GM19025 (cell line): ENCODE data around the gene PTEN.
"Not testable (repeated sequence)": the region's sequence is repeated elsewhere in the genome, so short reads cannot be mapped to it uniquely, and the experiment has no call there.

Source experiments
- ATAC-seq: cut with Tn5 transposase; IDR thresholded peaks from one replicate; pipeline ENCODE4 v1.9.1; 2021; ENCODE audit warnings: mild to moderate bottlenecking, low read depth, moderate library complexity; ENCODE audit not compliant: unreplicated experiment

PTEN gene

GRCh38 chr10:87863053-87863943, at the start of gene PTEN, which contains the start of gene KLLN:
Gene PTEN (plus strand): TSS chr10:87863625. CDS start chr10:87864470, 845 bp downstream.
Gene KLLN (minus strand): TSS chr10:87863533. CDS start chr10:87862487, 1,046 bp downstream.
- ATAC-seq = peak; percentile 41

DNA sequence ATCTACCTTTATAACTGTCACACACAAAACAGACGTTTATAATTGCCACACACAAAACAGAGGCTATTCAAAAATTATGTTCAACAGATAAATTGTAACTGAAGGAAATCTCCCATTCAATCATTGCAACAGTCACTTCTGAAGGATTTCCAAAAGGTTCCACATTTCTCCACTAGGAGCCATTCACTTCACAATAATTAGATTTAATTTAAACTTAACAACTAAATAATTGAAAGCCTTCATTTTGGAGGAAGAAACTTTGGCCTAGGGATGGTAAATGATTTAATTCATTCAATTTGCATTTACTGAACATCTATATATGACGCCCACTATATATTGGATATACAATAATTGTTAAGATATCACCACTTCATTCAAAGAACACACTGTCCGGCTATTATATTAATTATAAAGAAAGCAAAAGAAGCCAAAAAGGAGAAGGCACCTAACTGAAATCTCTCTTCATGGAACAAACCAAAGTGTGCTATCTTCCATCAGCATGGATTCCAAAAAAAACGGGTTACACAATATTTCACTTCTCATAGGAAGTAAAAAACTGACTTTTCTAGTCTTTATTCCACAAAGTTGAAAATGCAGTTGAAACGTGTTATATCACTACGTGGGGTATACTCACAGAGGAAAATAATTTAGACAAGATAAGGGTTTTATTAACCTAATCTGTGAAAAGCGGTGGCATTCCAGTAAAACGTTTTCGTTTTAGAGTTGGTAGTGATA, 47.1 kb upstream of the PTEN start:
- ATAC-seq = no peak

DNA sequence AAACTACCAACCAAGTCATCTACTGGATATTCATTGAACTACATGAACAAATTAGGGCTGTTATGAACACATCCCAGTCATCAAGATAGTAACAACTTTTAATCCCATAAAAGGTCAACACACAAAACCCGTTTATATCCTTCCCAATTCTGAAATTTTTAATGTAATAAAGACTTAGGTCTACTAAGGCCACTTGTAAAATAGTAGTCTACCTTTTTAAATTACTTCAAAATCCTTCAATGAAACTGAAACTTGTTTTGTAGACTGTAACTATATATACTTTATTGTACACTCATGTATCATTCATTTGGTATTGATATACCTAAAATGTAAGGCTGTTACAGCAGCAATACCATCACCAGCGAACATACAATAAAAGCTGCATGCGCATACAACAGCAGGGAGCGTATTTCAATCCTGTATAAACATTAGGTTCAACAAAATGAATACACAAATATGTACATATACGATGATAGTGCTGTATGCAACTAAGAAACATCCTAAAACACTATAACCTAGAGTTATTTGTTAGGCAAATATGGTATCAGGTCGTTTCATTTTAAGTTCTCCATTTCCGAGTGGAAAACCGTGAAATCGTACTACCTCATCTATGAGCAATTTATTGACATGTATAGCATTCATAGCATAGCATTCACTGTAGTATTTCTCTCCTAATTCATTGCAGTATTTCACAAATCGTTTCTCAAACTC, 46.4 kb upstream of the PTEN start:
- no peak for ATAC-seq

GRCh38 chr10:87817609-87818504, 45.6 kb upstream of the PTEN start, which contains the start of gene ATAD1:
Gene ATAD1 (minus strand): TSS chr10:87818226. CDS start chr10:87814599, 3,627 bp downstream.
- ATAC-seq = peak; percentile 64

DNA sequence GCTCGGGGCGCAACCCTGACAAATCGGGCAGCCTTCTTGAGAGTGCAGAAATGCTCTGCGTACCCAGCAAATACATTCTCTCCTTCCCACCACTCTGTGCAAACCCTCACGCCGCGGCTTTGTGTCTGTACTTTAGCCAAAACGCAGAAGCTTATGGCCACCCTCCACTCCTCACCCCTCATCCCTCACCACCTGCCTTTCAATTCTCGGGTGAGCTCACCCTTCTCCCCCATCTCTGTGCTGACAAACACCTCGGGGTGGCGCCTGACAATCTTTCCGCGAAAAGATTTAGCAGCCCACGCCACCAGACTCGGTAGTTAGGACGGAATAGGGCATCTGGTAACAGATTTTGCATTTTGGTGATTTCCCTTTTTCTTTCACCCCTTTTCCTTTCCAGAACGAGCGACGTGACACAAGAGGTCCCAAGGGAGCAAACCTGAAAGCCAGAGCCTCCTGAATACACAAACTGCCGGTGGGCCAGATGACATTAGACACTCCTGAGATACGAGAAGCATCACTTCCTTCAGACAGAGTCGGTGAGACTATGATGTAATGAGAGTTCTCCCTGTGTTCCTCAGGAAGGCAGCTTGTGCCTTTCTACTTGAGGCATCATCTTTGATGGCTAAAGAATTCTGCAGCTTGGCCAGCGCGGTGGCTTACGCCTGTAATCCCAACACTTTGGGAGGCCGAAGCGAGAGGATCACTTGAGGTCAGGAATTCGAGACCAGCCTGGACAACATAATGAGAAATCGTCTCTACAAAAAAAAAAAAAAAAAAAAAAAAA, 44.7 kb upstream of the PTEN start:
- ATAC-seq = peak; percentile 35

DNA sequence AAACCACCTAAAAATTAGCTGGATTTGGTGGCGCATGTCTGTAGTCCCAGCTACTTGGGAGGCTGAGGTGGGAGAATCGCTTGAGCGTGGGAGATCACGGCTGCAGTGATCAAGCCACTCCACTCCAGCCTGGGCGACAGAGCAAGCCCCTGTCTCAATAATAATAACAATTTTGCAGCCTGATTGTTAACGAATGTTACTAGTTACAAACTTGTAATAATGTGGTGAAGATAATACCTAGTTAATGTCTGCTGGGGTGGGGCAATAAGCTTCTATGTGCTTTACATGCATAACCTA, 44.2 kb upstream of the PTEN start:
- no peak for ATAC-seq

DNA sequence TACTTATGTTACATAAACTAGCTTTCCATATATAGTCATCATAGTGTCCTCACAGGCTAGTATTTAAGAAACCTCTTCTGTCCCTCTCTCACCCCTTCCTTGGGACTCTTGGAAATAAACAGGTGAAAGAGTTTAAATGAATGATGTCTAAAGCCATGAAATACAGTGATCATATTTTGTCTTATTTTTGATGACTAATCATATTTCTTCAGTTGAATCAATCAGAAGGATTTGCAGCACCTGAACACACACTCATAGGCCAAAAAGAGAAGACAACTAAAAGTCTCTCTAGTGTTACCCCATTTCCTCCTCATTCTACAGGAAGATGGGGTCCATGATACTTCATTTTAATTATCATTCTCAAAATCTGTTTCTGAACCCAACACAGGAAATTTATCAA, 36.8 kb upstream of the PTEN start:
- no peak for ATAC-seq

DNA sequence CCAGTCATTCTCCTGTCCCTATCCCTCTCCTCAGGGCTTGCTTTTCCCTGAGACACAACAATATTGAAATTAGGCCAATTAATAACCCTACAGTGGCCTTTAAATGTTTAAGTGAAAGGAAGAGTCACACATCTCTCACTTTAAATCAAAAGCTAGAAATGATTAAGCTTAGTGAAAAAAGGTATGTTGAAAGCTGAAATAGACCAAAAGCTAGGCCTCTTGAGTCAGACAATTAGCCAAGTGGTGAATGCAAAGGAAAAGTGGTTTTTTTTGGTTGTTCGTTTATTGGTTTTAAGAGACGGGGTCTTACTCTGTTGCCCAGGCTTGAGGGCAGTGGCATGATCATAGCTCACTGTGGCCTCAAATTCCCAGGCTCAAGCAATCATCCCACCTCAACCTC, 35.7 kb upstream of the PTEN start:
- no peak for ATAC-seq

GRCh38 chr10:87829051-87829450, 34.4 kb upstream of the PTEN start:
- ATAC-seq = not testable (repeated sequence)

DNA sequence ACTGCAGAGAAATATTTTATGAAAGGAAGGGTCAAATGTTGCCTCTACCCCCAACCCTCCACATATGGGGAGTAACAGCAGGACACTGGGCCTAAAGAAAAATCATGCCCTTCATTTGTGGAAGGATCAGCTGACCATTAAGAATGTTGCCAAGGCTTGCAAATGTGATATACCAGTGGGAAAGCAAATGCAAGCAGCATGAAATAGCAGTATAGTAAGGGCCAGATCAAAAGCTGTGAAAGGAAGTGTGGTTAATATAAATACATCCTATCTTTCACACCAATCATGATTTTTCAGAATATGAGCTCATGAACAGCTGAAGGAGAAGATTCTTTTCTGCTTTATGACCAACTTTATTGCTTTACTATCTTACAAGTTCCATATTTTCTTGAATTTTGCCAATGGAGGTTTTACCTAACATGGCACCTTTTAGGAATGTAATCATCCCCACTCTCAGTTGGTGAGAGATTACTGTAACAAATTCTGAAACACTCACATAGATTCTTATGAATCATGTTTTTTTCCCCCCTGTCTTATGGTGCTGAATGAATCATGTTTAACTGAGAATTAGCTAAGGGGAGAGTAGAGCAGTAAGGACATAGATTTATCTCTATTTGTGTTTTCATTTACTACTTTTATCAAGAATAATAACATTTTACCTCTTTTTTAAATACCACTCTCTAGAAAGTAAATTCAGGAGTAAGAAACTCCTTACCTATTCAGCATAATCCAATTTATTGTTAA, 33.3 kb upstream of the PTEN start:
- ATAC-seq = no peak

DNA sequence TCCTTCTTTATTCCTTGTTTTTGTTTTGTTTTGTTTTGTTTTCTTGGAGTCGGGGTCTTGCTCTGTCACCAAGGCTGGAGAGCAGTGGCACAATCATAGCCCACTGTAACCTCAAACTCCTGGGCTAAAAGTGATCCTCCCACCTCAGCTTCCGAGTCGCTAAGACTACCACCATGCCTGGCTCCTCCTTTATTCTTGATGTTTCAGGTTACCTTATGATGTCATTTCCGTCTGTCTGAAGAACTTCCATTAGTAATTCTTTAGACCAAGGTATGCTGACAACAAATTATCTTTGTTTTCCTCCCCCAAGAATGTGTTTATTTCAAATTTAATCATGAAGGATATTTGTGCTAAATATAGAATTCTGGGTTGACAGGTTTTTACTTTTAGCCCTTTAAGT, 27.3 kb upstream of the PTEN start:
- ATAC-seq = no peak

DNA sequence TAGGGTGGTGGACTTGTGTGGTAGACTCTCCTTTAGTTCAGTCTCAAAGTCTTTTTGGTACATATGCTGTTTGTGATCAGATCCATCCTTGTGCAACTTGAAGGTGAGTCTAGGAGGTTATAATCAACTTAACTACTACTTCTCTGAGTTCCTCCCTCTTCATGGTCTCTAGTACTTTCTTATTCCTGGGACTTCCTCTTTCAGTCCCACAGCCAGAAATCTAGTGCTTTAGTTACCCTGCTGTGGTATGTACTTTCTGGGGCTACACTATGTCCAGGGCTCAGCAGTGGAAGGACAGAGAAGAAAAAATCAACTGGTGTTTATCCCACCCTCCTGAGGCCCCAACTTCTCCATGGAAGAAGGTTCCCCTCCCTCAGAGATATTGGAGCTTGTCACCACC, 26.0 kb upstream of the PTEN start:
- ATAC-seq = no peak

DNA sequence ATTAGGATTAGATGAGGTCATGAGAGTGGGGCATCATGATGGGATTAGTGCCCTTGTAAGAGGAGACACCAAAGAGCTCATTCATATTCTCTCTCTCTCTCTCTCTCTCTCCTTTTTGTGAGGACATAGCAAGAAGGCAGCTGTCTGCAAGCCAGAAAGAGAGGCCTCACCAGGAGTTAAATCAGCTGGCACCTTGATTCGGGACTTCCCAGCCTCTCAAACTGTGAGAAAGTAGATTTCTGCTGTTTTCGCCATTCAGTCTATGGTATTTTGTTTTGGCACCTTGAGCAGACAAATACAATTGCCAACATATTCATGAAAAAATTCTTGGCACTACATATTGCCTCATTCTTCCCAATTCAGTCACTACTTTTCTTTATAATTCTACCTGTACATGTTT, 24.8 kb upstream of the PTEN start:
- ATAC-seq = no peak

- no peak for ATAC-seq
Observed at GRCh38 chr10:87841186-87841585, 22.2 kb upstream of the PTEN start.

GRCh38 chr10:87842220-87842641, 21.2 kb upstream of the PTEN start:
- no peak for ATAC-seq

DNA sequence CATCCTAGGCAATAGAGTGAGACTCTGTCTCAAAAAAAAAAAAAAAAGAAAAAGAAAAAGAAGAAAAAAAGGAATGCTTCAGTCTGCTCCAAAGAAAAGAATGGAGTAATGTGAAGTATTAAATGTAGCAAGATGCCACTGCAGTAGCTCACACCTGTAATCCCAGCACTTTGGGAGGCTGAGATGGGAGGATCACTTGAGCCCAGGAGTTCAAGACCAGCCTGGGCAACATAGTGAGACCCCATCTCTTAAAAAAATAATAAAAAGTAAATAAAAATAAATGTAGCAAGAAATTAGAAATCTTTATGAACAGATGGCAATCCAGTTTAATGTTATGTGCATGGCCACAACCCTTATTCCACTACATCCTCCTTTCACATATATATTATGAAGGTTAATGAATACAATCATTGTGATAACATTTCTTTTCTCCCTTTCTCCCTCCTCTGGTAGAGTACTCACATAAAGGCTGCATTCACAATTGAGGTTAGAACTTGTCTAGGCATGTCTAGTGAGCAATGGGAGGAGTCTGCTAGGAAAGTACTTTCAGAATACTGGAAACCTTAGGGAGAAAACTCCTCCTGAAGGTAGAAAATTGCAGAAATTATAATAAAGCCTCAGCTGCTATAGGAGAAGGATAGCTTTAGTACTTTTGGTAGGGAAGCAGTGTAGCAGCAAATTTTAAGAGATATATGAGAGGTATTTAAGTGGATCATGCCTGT, 20.5 kb upstream of the PTEN start:
- ATAC-seq = no peak

GRCh38 chr10:87843714-87844113, 19.7 kb upstream of the PTEN start:
- ATAC-seq = no peak
